Endothelial cell (in vitro differentiated cells): Measurements from ENCODE around the gene C11orf21. TPM values are rescaled to one million over a fixed set of nuclear protein-coding genes. Genes with fewer than 3 reads are reported as not detected.

ENCODE experiments used
- DNase-seq: peaks from one replicate; pipeline ENCODE4 v3.0.0; 2021; ENCODE audit warnings: low spot score
- H3K27ac Mint-ChIP-seq: one replicate; pipeline ENCODE4 v1.8.0; 2021; ENCODE audit warnings: mixed read lengths, inconsistent platforms; ENCODE audit not compliant: unreplicated experiment
- H3K27me3 Mint-ChIP-seq: one replicate; pipeline ENCODE4 v1.8.0; 2021; ENCODE audit warnings: mild to moderate bottlenecking, moderate library complexity, mixed read lengths, inconsistent platforms; ENCODE audit not compliant: unreplicated experiment
- H3K36me3 Mint-ChIP-seq: one replicate; pipeline ENCODE4 v1.8.0; 2021; ENCODE audit warnings: mild to moderate bottlenecking, low read depth, mixed read lengths, inconsistent platforms; ENCODE audit not compliant: unreplicated experiment
- H3K4me1 Mint-ChIP-seq: one replicate; pipeline ENCODE4 v1.8.0; 2021; ENCODE audit warnings: mild to moderate bottlenecking, mixed read lengths, inconsistent platforms; ENCODE audit not compliant: unreplicated experiment
- H3K4me3 Mint-ChIP-seq: one replicate; pipeline ENCODE4 v1.8.0; 2021; ENCODE audit warnings: mild to moderate bottlenecking, mixed read lengths, inconsistent platforms; ENCODE audit not compliant: unreplicated experiment
- H3K9me3 Mint-ChIP-seq: one replicate; pipeline ENCODE4 v1.8.0; 2021; ENCODE audit warnings: mixed read lengths, inconsistent platforms; ENCODE audit not compliant: unreplicated experiment
- total RNA-seq: library from RNA; stranded (reverse); fragmentation: NEBNext Ultra II Directional; extraction: Animal tissue kit (Norgen Biotek cat#: 25700); gene quantifications from one replicate; pipeline ENCODE4 v1.2.1, GENCODE V29; 2021; ENCODE audit not compliant: unreplicated experiment
- TF ChIP-seq, protein P1 (sequence below): fragments of 200-600 bp; sonication (generic); IDR thresholded peaks from one replicate; pipeline ENCODE4 v1.5.0; 2021; ENCODE audit warnings: antibody characterized with exemption; ENCODE audit not compliant: unreplicated experiment

Gene C11orf21
- total RNA-seq, 1 donor from 2014 or later, result 0.13 TPM

- Mint-ChIP-seq H3K27me3 (peaks cover 14% of the 10 kb centered on the region), H3K9me3 (no peaks in the 10 kb centered on the region), H3K36me3 (no peaks in the 10 kb centered on the region), H3K4me3 (no peak overlapping the region), H3K27ac (no peak overlapping the region), H3K4me1 (no peaks in the 10 kb centered on the region)
- peak; percentile 2 for DNase-seq
- TF ChIP-seq, protein P1, sequence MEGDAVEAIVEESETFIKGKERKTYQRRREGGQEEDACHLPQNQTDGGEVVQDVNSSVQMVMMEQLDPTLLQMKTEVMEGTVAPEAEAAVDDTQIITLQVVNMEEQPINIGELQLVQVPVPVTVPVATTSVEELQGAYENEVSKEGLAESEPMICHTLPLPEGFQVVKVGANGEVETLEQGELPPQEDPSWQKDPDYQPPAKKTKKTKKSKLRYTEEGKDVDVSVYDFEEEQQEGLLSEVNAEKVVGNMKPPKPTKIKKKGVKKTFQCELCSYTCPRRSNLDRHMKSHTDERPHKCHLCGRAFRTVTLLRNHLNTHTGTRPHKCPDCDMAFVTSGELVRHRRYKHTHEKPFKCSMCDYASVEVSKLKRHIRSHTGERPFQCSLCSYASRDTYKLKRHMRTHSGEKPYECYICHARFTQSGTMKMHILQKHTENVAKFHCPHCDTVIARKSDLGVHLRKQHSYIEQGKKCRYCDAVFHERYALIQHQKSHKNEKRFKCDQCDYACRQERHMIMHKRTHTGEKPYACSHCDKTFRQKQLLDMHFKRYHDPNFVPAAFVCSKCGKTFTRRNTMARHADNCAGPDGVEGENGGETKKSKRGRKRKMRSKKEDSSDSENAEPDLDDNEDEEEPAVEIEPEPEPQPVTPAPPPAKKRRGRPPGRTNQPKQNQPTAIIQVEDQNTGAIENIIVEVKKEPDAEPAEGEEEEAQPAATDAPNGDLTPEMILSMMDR, result no peak
These were observed 4.7 kb downstream of the C11orf21 start for GRCh38 chr11:2296913-2297622.

DNA sequence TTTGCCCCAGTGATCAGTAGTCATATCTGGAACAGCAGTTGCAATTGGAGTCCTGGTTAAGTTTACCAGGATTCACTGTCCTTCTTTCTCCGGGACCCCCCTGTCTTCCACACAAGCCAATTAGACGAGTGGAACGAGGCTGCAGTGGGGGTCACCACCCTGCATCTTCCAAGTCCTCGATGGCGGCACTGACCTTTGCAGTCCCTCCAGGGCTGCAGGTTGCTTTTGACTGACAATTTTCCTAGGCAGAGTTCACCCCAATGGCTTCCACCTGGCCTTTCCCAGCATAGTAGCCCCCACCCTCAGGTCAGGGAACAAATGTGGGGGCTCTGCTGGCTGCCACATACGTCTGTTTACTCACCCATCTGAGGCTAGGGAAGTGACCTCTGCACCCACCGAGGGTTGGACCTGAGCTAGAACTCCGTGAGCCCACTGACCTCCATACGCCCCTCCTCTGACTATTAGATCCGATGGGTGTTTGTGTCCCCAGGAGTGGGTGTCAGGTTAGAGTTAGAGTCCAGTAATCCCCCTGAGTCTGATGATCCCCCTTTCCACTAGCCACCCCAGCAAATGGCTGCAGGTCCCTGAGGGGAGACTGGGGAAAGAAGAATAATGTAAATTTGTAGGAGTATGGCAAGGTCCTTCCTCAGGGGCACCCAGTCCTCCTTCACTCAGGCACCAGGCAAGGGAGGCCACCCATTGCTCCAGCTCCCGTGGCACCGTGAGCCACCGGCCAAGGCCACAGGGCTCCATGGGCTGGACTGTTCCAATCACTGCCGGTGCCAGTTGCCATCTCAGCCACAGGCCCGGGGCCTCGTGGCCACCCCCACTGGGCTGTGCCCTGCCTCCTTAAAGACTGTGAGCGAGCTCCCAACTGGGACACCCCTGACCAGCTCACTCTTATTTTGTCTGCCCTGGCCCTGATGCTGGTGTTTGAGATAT, 5.5 kb downstream of the C11orf21 start:
- no peaks in the 10 kb centered on the region for H3K9me3 Mint-ChIP-seq
- peaks cover 13% of the 10 kb centered on the region for H3K27me3 Mint-ChIP-seq
- no peaks in the 10 kb centered on the region for H3K36me3 Mint-ChIP-seq
- no peak overlapping the region for H3K27ac Mint-ChIP-seq
- DNase-seq, result peak; percentile 3
- TF ChIP-seq, protein P1, result no peak
- H3K4me3 Mint-ChIP-seq, result no peak overlapping the region
- no peaks in the 10 kb centered on the region for H3K4me1 Mint-ChIP-seq

DNA sequence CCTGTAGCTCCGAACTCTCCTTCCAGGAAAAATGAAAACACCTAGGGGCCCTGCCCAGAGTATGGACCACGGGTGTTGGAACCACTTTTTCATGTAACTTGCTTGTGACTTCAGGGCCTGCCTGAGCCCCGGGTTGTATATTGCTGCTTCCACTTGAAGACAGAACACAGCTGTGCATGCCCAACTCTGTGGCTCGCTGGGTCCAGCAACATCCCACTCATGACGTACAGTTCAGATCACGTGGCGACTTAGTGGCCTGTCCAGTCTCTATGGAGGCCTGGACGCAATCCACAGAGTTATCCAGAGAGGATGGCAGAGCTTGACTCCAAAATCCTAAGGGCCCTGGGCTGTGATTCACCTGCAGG, 6.8 kb downstream of the C11orf21 start:
- Mint-ChIP-seq H3K36me3 (no peaks in the 10 kb centered on the region), H3K9me3 (no peaks in the 10 kb centered on the region), H3K27me3 (peaks cover 13% of the 10 kb centered on the region), H3K4me1 (peaks cover 3% of the 10 kb centered on the region), H3K27ac (no peak overlapping the region), H3K4me3 (no peak overlapping the region)
- TF ChIP-seq, protein P1, result no peak
- peak; percentile 1 for DNase-seq

DNA sequence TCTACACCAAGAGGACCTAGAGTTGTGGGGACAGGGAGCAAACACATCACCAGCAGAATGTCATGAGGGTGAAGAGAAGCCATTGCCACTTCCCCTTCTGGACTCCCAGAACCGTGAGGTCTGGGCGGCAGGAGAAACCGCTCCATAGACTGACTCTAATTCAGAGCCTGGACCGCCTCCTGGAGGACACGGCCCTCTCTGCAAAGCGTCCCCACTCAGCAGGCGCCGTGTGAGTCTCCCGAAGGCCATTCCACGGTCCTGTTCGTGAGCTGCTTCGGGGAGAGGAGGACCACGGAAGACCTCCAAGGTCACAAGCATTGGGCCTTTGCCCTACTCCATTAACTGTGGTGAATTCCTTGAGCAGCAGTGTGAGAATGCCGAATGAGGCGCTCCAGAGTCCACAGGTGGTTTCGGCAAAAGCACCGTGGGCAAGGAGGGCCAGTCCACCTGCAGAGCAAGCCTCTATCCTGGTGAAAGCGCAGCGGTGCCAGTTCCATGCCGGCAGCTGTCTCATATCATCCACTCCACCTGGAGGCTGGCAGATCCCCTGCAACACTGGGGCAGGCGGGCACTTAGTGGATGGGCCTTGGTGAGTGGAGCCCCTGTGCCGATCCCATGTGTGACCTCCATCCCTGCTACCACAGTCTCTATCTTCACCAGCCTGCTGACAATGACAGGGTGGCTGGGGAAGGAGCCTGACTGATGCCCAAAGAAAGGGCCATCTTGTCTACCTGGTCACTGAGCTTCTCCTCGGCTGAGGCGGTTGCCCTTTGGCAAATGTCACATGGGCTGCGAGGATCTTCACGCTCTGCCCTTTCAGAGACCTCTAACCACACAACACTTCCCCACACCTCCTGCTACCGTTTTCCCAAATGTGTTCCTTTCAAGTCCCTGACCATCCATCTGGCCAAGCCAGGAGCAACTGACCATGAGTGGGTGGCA, 7.5 kb downstream of the C11orf21 start:
- Mint-ChIP-seq H3K27ac (no peak overlapping the region), H3K4me3 (no peak overlapping the region), H3K36me3 (no peaks in the 10 kb centered on the region), H3K4me1 (peaks cover 9% of the 10 kb centered on the region), H3K27me3 (peaks cover 14% of the 10 kb centered on the region), H3K9me3 (no peaks in the 10 kb centered on the region)
- TF ChIP-seq, protein P1, result no peak
- DNase-seq, result peak; percentile 4
